Lung microvascular endothelial cell (primary cell): Measurements from ENCODE around the gene MRPL1. TPM values are rescaled to one million over a fixed set of nuclear protein-coding genes. Genes with fewer than 3 reads are reported as not detected.

ENCODE experiments used
- DNase-seq, 2 donors: peaks; one replicate each; pipeline versions ENCODE4 v3.0.0 to v3.0.0-alpha.2; 2010; ENCODE audit warnings: low read depth in 2 of 2
- total RNA-seq: library from RNA; depleted of rRNA; stranded (reverse); fragments of >200 nt; gene quantifications from 2 replicates; pipeline ENCODE4 v1.2.1, GENCODE V29; 2014

The MRPL1 gene
- total RNA-seq: 18.3 and 20.9 TPM in 2 replicates

DNA sequence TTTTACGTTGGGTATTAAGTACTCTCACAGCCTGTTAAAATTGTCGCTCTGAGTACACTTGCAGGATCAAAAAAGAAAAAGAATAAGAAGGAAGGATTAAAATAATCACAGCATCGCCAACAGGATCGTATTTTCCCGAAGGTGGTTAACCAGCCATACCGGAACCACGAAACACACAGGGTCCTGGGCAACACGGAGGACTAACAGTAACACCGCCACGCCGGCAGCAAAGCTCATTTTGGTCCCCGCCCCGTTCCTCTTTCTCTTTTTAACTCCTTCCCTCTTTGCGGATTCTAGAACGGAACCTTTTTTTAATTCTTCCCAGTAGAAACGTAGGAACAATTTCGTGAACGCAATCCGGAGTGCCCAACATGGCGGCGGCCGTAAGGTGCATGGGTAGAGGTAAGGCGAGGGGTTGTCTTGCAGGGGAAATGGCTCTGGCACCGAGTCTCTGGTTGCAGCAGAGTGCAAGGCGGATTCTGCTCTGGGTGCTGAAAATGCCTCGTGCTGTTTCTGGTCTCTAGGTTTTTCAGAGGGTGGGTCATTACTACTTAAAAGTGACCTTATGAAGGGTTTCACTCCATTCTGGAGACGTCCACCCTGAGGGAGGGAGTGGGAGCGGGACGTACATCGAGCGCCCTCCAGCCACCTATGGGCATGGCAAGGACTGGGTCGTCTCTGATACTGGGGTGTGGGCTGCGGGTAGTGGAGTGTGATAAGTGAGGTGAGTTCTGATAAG is at the start of gene MRPL1:
Gene MRPL1, plus strand, starts transcription at position 353 of the 739 bp plus-strand sequence. Its CDS starts 19 bp downstream, at position 372.
- peak; percentile 96 to 97 for DNase-seq

- DNase-seq: no peak
Observed at GRCh38 chr4:77815636-77816035, 47.0 kb upstream of the MRPL1 start.

DNA sequence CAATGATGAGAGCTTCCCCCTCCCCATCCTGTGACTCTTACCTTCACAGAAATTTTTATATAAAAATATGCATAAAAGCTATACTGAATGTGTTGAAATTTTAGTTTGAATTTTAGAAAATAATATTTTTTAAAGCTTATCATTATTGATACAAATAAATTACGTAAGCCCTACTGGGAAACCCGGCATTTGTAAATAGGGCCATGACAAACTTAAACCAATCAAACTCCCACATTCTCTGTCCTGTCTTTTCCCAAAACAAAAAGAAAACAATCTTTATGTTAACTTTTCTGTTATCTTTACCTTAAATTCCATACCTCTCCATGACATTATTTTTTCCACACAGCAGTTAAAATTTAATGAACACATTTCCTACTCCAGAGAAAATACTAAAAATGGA is 46.1 kb upstream of the MRPL1 start:
- no peak for DNase-seq

DNA sequence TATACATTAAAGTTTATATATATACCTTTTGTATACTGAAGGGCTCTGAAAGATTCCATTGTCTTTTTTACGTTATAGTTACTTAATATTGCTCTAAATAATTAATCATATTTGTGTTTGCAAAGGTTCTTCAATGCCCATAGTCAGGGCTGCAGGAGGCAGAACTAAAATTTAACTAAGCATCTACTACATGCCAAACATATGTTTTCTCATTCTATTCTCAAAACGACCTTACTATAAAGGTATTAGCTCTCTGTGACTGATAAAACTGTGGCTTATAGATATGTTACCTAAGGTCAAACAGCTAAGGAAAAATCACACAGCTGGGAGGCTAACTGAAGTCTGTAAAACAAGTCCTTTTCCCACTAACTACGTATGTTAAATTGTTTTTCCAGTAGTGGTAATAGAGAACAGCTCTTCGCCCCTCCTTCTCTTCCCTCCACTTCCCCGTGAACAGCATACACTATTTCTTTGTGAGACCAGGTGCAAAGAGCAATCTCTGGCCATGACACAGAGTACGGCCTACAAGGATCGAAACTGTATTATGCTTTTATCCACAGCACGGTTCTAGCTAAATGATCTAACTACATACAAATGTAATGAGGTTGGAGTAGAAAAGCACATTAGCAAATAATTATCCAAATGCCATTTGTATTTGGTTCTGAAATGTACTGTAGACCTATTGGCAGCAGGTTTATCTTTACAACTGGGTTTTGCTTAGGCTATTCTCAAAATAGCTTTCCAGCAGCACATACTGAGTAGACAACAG is 45.1 kb upstream of the MRPL1 start:
- DNase-seq: peak; percentile 6 to 9

- peak; percentile 78 to 92 for DNase-seq
Observed at GRCh38 chr4:77818073-77818601, 44.5 kb upstream of the MRPL1 start.

GRCh38 chr4:77818602-77819403 is 43.8 kb upstream of the MRPL1 start, which contains the start of gene CNOT6L:
TSS of gene CNOT6L (minus strand) at chr4:77819368. CDS start at chr4:77819308, 60 bp downstream.
- peak; percentile 77 to 80 for DNase-seq

DNA sequence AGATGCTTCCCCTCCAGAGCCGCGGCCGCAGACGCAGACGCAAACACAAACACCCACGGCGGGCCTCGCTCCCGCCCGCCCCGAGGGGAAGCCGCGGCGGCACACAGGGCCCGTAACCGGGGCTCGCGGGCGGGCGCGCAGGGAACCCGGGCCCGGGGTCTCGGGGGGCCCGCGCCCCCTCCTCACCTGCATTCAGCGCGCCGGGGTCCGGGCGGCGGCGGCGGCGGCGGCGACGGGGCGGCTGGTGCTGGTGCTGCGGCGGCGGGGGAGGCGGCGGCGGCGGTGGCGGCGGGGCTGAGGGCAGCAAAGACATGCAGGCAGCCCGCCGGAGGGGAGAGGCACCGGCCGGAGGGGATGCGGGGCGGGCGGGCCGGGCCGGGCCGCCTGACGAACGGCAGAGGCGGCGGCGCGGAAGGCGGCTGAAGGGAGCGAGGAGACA is 43.2 kb upstream of the MRPL1 start:
- peak in 1 of 2 donors; percentile 37 for DNase-seq

DNA sequence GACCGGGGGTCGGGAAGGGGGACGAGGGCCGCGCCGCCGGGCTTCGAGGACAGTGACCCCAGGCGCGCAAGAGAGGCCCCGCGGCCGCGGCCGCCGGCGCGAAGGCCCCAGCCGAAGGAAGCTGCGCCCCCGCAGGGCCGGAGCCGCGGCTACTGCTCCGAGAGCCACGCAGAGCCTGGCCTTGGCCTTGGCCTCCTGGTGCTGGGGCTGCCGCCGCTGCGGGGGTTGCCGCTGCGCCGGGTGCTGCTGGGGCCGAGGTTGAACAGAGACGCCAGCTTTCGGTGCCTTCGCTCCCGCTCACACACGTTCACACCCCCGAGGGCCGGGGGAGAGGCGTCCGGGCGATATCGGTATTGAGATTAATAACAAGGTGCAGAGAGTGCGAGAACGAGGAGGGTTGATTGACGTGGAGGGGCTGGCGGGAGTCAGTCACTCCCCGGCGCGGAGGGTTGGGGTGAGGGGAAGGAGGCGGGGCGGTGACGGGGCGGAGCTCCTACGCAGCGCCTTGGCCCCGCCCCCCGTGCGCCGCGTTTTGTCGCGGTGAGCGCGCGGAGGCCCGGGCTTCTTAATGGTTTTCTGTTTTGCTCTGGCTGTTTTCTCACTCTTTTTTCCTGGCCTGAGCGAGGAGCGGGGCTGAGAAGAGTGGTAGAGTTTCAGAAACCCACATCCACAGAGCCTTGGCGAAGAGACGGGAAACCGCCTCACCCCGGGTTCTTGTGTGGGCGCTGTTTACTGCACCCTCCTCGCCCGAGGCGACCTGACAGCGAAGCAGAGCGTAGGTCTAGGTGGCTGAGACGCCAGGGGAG is 42.6 kb upstream of the MRPL1 start:
- peak; percentile 85 to 93 for DNase-seq

GRCh38 chr4:77820649-77821561 is 41.7 kb upstream of the MRPL1 start:
- DNase-seq: peak; percentile 8 to 14

GRCh38 chr4:77821775-77822174 is 40.9 kb upstream of the MRPL1 start:
- DNase-seq: peak; percentile 26 to 84

GRCh38 chr4:77826275-77826674 is 36.4 kb upstream of the MRPL1 start:
- DNase-seq: no peak

DNA sequence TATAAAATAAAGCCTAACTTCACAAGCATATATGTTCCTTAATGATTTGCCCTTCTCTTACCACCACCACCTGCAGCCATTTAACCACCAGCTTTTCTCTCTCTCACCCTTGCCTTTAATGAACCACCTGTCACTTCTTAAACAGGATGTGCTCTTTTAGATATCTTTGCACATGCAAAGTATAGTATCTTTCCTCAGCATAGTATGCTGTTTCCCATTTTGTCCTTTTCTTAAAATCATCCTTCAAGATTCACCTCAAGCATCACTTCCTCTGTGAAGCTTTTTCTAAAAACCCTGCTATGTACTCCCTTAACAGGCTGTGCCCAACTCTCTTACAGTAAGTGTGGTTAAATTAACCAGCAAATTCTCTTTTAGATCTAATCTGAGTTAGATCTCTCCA is 35.3 kb upstream of the MRPL1 start:
- no peak for DNase-seq

DNA sequence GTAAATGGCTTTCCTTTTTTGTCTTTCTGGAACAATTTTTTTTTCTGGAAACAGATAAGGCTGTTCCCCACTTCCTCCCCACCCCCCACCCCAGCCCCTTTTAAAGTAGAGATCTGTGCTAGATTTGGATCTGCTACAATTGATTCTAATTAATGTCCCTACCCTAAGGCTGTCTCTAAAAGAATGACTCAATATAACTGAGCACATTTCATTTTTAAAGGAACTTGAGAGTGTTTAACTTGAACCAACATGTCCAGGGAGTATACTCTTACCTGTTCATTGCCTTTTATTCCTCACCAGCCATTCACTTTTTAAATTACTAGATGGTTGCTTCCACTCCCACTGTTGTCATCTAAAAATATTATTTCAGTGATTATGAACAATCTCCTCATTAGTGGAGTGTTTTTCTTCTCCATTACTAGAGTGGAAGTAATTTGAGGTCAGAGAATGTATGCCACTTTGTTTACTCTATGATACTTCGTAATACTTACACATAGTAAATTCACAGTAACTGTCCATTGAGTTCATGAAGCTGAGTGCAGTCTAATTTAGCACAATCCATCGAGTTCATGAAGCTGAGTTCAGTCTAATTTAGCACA is 29.4 kb upstream of the MRPL1 start:
- no peak for DNase-seq

- no peak for DNase-seq
Observed at GRCh38 chr4:77834403-77834802, 28.2 kb upstream of the MRPL1 start.

GRCh38 chr4:77843628-77844027 is 19.0 kb upstream of the MRPL1 start:
- DNase-seq: peak in 1 of 2 donors; percentile 71

GRCh38 chr4:77844363-77844762 is 18.3 kb upstream of the MRPL1 start:
- DNase-seq: no peak

DNA sequence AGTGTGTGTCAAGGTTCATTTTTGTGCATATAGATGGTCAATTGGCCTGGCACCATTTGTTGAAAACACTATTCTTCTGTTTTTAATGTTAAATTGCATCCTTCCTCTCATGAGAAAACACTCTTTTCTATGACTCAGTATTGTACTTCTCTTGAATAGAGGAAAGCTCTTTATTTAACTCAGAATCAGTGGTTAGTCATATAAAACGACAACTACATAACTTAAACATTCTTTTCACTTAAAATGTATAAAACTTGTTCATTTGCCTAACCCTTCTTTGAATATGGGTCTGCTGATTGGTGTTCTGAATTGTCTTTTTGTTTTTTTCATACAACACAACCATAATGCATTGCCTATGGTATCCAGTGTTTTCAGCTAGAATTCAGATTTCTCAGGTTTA is 17.2 kb upstream of the MRPL1 start:
- peak in 1 of 2 donors; percentile 24 for DNase-seq

DNA sequence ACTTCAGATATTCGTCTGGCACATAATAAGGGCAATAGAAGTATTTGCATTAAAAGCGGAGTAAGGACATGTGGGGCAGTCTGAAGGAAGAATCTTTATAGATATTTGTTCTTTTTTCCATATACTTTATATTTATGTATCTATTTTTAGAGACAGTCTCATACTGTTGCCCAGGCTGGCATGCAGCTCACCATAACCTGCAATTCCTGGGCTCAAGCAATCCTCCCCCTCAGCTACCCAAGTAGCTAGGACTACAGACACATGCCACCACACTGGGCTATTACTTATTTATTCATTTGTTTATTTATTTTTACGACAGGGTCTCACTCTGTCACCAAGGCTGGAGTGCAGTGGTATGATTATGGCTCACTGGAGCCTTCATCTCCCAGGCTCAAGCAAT is 16.7 kb upstream of the MRPL1 start:
- DNase-seq: no peak

GRCh38 chr4:77848508-77848907 is 14.1 kb upstream of the MRPL1 start:
- DNase-seq: no peak
